Astrocyte of the hippocampus (primary cell): ENCODE data around the gene JSRP1.

Experiments used
- DNase-seq: peaks from one replicate; pipeline ENCODE4 v3.0.0; 2011; ENCODE audit warnings: low read depth, low spot score

Gene JSRP1, protein sequence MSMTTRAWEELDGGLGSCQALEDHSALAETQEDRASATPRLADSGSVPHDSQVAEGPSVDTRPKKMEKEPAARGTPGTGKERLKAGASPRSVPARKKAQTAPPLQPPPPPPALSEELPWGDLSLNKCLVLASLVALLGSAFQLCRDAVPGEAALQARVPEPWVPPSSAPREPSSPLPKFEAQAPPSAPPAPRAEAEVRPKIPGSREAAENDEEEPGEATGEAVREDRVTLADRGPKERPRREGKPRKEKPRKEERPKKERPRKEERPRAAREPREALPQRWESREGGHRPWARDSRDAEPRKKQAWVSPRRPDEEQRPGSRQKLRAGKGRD

DNA sequence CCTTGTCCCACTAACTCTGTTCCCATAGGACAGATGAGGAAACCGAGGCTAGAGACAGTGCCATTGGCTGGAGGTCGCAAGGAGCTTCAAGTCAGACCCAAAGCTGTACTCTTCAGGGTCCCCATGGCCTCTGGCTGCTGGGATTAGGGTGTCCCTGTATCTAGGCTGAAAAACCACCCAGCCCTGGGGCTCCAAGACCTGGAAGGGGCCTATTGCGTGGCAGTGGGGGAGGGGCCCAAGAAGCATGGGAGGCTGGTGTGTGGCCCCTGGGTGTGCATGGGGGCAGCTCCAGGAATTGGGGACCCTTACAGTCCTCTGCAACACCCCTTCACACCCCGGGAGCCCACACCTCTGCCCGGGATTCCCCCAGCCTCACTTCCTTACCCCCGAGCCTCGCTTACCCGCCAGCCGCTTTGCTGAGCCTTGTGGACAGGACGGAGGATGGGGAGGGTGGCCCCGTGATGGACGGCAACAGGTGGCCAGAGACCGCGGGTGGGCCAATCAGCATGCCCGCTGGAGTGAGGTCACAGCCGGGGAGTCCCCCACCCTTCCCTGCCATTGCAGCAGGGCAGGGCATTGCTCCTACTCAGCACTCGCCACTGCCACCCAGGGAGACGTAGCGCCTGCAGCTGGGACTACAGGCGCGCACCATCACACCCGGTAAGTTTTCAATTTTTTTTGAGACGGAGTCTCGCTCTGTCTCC, at the start of gene JSRP1:
Gene JSRP1, minus strand, starts transcription at position 436 of the 704 bp plus-strand sequence. CDS start 1,103 bp downstream, outside the sequence.
- no peak for DNase-seq

DNA sequence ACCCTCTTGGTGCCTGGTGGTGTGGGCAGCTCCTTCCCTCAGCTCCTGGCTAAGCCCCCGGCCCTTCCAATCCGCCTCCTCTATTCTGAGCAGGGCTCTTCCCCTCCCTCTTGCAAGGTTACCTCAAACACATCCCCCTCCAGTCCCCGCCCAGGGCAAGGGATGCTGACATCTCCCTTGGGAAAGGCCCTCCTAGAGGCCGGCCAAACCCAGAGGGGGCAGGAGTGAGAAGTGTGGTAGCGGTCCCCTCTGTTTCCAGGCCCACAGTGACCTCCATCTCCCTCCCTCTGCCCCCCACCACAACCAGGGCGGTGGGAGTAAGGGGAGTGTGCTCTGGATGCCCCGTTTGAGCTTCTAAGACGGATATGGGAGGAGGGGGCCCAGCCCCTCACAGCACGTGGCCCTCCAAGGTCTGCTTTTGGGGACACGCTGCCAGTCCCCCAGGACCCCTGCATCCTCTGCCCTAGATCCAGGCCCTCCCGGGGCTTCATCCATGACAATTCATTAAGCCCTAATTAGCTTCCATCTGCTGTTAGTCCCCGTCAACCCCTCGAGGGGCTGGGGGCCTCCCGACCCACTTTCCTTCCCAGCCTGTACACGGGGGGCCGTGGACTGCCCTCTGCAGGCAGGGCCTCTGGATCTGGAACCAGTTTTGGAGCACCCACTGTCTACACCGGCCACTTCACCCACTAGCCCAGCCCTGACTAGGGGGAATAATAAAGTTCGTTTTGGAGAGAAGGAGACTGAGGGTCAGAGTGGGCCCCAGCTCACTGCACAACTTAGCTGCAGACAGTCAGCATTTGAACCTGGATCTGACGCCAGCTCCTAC, 49.4 kb upstream of the JSRP1 start:
- DNase-seq, result no peak

DNA sequence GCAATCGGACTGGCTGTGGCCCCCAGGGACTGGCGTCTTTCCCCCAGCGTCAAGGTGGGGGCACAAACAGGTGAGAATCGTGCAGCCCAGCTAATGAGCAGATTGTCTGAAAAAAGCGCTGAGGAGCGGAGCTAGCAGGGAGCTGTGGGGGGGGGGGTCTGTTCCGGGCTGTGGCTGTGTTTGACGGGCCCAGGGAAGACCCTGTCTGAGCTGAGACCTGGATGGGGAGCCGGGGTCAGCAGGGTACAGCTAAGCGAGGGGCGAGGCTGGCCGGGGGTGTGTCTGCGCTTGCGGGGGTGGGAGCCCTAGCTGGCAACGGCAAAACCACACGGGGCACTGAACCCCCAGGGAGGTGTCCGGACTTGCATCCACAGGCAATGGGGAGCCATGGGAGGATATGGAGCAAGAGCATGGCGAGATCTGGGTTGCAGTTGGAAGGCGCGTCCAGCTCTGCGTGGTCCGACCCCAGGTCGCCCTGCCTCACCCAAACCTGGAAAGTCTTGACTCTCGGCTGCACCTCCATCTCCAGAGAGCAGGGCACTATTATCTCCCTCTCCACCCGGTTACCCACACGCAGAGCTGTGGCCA, 47.1 kb upstream of the JSRP1 start:
- no peak for DNase-seq

DNA sequence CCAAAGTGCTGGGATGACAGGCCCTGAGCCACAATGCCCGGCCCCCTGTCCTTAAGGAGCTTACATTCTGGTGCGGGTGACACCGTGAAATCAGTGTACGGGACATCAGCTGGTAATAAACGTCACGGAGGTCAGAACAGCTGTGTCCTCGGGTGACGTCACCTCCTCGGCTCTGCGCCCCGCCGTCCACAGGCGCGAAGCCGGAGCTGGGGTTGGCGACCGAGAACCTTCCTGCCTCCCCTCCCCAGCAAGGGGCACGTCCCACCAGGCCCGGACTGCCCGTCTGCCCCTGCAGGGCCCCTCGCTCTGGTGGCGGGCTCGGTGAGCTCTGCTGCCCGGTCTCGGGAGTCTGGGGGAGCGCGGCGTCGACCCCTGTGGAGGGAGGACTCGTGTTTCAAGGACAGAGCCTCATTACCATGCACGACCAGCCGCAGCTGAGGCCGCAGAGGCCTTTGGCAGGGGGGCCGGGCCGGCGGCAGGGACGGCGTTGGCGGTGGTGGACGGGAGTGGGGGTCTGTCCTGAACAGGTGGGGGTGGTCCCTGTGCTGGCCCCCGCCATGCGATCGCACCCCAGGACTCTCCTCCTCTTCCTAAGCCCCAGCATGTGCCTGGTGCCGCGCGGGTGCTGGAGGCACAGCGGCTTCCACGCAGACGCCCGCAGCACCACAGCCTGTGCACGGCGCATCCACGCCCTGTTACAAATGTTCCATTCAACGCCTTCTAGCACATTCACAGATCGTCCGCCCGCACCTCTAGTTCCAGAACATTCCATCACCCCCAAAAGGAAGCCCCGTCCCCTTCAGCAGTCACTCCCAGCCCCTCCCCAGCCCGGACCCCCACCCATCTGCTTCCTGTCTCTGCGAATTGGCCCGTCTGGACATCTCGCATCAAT, 46.3 kb upstream of the JSRP1 start:
- peak; percentile 61 for DNase-seq

DNA sequence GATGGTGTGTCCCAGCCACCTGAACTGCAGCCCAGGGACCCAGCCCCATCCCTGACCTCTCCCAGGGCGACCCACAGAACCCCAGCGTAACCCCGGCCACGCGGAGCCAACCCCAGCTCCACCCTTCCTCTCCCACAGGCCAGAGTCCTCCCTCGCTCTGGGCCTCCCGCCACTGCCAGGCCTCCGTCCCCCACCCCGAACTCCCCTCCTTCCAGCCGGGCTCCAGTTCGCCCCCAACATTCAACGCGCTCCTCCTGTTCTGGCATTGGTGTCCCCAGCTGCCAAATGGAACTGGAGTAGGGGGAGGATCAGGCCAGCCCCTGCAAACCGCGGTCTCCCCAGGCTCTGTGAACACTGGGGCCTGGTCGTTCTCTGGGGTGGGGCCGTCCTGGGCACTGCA, 44.3 kb upstream of the JSRP1 start:
- no peak for DNase-seq

DNA sequence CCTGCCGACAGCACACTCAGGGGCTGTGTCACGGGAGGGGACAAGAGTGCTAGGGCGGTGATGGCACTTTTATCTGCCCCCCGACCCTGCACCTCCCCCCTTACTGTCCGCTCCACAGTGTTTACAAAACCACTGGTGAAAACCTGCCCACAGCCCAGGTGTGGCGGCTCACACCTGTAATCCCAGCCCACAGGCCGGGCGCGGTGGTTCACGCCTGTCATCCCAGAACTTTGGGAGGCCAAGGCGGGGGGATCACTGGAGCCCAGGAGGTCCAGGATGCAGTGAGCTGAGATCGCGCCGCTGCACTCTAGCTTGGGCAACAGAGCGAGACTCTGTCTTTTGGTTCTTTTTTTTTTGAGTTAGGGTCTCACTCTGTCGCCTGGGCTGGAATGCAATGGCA, 39.9 kb upstream of the JSRP1 start:
- DNase-seq, result no peak

DNA sequence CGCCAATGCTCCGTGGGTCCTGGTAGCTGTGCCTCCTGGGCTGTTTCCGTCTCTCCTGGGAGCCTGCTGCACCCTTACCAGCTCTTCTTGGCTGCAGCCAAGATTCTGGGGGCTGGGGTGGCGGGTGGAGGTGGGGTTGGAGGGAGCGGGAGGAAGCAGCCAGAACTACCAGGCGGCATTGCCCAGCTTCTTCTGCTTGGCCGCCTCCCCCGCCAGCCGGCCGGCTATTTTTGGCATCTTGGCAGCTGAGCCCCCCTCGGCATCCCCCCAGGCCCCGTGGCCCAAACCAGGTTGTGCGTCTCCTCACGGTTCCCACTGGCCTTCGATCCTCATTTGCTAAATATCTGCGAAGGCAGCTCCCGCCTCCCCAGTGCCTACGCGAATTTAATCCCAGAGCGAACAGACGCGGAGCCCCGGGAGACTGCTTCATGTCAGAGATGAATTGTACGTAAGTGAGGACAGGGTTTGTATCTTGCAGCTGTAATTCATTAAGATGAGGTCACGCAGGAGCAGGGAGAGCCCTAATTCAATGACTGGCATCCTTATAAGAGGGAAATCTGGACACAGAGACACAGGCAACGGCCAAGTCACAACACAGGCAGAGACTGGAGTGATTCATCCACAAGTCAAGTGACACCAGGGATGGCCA, 38.6 kb upstream of the JSRP1 start:
- DNase-seq, result peak; percentile 36

DNA sequence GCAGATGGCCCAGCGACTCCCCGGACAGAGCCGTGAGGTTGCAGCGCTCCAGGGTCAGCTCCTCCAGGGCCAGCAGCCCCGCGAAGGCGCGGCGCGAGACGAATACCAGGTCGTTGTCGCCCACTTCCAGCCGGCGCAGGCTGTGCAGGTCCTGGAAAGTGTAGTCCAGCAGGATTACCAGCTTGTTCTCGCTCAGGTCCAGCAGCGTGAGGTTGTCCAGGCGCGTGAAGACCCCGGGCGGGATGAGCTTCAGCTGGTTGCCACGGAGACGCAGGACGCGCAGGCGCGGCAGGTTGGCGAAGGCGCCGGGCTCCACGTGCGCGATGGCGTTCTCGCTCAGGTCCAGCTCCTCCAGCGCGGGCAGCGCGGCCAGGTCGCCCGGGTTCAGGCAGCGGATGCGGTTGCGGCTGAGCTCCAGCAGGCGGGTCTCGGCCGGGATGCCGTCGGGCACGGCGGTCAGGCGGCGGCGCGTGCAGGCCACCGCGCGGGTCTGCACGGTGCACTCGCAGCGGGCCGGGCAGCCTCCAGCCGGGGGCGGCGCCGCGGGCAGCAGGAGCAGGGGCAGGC, 35.1 kb upstream of the JSRP1 start:
- DNase-seq, result peak; percentile 54

DNA sequence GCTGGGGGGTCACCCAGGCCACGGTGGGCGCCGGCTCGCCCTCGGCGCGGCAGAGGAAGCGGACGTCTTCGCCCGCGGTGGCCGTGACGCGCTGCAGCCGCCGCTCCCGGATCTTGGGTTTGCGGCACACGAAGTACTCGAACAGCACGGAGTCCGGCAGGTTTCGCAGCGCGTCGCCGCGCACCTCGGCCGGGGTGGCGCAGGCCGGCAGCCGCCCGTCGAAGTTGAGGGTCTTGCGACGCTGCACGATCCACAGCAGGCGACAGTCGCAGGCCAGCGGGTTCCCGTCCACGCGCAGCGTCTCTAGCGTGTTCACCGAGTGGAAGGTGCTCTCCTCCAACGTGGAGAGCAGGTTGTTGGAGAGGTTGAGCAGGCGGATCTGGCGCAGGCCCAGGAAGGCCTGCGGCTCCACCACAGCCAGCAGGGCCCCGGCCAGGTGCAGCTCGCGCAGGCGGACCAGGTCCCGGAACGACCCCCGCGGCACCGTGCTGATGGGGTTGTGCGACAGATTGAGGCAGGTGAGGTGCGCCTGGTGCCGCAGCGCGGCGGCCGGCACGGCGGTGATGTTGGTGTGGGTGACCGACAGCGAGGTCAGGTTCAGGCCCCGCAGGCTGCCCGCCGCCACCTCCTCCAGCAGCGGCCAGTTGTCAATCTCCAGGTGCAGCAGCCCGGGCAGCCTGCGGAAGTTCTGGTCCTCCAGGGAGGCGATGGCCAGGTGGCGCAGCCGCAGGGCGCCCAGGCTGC, 34.4 kb upstream of the JSRP1 start:
- DNase-seq, result peak; percentile 36

DNA sequence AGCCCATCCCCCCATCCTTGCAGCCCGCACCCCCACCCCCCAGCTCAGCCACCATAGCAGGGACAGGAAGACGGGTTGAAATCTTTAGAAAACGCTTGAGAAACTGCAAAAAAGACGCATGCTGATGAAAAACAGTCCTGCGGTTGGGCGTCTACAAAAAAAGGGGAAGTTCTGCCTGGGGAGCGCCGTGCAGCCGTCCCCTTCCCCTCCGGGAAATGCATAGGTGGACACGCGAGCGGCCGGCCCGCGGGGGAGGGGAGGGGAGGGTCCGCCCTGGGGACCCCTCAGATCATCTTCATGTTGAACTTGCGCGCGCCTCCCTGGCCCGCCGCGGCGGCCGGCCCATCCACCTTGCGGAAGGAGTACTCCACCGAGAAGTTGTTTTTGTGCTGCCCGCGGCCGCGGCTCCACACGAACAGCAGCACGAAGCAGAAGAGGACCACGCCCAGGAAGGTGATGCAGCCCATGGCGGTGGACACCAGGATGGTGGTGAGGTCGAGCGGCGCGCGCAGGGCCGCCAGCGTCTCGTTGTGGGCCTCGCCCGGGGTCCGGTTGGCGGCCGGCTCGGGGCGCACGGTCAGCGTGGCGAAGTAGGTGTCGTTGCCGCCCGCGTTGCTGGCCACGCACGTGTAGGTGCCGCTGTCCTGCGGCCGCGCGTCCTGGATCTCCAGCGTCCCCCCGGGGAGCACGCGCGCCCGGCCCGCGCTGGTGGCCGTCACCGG, 33.7 kb upstream of the JSRP1 start:
- peak; percentile 39 for DNase-seq

DNA sequence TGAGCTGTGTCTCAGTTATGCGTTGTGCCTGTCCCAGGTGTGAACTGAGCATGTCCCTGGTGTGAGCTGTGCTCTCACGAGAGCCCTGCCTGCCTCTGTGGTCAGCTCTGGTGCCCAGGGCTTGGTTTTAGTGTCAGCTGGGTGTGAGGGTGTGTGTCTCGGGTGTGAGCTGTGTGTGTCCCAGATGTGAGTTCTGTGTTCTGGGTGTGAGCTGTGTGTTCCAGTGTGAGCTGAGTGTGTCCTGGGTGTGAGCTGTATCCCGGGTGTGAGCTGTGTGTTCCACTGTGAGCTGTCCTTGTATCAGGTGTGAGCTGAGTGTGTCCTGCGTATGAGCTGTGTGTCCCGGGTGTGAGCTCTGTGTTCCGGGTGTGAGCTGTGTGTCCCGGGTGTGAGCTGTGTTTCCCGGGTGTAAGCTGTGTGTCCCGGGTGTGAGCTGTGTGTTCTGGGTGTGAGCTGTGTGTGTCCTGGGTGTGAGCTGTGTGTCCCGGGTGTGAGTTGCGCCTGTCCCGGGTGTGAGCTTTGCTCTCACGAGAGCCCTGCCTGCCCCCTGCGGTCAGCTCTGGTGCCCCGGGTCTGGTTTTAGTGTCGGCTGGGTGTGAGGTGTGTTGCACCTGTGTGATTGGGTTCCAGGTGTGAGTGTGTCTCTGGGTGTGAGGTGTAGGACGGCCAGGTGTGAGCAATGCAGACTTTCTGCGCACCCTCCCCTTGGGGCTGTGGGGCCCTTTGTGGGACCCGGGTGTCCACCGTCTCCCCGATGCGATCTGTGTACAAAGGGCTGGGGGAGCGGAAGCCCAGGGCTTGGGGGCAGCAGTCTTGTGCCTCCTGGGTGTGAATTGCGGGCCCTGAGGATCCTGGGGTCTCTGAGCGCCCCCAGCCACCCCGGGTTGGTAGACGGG, 32.8 kb upstream of the JSRP1 start:
- DNase-seq, result no peak

DNA sequence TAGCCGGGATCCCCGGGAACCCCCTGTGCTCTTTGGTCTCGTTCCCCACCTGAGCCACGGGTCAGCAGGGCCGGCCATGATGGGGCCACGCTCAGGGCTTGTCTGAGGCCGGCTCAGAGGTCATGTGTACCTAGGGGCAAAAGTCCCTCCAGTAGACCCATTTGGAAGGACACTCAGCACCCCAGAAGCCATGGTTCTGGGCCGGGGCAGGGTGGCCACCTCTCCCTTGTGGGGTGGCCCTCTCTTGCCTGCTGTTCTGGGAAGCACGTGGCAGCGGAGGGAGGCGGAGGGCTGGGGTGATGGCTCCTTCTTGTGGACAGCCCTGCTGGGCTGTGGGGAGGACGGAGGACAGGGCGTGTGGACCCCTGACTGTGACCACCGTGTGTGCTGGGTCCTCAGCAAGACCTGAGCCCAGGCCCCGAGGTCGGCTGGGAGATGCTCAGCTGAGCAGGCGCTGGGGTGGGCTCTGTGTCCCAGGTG, 32.2 kb upstream of the JSRP1 start:
- no peak for DNase-seq

DNA sequence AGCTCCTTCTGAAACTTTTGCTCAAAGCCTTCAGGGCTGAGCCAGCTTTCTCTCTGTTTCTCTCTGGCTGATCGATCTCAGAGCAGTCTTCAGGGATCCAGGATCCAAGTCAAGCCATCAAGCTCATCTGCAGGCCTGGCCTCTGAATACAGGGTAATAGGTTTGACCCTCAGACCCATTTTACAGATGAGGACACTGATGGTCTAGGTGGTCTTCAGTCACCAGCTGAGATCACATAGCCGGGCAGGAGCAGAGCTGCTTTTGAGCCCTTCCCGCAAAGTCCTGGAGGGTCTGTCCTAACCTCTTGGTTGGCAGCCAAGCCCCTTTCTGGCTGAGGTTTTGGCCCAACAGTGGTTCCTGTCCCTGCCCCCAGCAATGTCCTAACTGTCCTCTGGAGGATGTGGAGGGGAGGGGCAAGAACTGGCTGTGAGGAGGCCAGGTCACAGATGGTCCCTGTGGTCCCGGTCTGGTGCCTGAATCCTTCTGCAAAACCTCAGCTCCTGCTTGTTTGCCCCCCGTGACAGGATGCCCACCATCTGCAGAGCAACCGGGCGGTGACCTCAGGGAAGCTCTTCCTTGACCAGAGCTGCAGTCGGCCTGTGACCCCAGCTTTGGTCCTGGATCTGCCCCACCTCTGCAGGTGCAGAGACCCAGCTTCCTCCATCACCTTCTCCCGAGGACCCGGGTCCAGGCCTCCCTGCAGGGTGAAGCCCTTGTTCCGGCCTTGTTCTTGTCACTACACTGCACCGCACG, 31.5 kb upstream of the JSRP1 start:
- DNase-seq, result no peak

DNA sequence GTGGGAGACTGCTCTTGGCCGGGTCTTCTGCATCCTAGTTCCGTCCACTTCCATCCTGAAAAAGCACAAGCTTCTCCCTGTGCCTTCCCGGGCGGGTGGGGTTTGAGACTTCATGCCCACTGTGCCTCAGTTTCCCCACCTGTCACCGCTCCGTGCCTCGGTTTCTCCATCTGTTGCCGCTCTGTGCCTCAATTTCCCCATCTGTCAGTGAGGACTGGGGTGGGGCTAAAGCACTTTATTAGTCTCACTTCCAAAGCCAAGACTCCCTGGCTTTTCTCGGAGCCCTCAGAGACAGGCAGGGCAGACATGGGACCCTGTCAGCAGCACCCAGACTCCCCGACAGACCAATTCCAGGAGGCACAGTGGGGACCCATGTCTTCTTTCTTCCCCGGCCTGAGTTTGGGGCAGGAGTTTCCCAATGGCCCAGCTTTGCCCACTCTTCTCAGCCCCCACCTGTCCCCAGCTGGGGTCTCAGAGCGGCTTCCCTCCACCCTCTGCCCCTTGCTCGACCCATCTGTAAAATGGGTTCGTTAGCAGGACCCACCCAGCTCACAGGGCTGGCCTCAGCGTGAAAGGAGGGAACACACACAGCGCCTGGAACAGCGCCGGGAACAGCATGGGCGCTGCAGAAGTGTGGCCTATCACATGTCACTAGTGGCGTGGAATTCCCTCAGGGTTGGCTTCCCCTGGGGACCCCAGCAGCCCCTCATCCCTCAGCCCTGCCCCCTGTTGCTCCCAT, 30.4 kb upstream of the JSRP1 start:
- DNase-seq, result no peak

DNA sequence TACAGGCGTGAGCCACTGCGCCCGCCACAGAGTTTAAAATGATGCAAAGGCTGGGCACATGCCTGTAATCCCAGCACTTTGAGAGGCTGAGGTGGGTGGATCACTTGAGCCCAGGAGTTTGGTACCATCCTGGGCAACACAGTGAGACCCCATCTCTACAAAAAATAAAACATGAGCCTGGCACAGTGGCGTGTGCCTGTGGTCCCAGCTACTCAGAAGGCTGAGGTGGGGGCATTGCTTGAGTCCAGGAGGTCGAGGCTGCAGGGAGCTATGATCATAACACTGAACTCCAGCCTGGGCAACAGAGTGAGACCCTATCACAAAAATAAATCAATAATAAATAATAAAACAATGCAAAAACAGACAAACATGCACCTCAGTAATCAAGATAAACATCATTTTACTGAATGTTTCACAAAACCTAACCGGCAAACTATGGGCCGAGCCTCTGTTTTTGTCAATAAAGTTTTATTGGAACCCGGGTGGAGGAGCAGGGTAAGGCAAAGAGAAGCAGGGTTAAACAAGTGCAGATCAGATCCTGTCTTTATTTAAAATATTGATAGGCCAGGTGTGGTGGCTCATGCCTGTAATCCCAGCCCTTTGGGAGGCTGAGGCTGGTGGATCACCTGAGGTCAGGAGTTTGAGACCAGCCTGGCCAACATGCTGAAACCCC, 27.8 kb upstream of the JSRP1 start:
- DNase-seq, result no peak

DNA sequence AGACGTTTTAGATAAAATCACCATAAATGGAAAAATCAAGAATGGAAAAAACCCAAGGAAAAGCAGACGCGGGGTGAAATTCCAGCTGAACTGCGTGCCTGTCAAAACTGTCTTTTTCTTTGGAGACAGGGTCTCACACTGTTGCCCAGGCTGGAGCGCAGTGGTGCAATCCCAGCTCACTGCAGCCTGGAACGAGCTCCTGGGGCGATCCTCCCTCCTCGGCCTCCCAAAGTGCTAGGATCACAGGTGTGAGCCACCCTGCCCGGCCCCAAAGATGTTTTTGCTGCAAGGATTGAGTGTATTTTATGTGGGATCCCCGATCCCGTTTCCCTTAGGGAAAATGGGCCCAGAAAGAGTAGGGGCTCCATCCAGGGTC, 26.6 kb upstream of the JSRP1 start:
- no peak for DNase-seq
